ENCODE measurements around the gene SLC39A10. TPM values are rescaled to one million over a fixed set of nuclear protein-coding genes. Genes with fewer than 3 reads are reported as not detected.

Gene SLC39A10
- total and polyA plus RNA-seq, 2 experiments from 2014 or later: 38.0 to 57.0 TPM

DNA sequence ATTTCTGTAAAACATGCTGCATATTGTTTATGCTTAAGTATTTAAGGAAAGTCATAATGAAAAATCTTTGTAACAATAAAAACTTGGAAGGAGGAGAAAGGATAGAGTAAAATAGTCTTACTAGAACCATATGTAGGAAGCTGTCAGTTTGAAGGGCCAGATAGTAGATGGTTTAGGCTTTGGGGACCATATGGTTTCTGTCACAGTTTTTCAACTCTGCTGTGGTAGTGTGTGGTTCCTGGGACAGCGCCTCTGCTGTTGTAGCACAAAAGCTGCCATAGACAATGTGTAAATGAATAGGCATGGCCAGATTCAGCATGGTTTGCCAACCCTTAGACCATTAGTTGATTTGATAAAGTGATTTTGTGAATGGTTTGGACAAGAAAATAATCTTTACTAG is 75.5 kb downstream of the SLC39A10 start:
- no peak overlapping the region for H3K4me3 ChIP-seq
- no peaks in the 10 kb centered on the region for H3K4me1 ChIP-seq (ENCODE audit: low read depth)
- peak; percentile 1 to 20 for DNase-seq (ENCODE audit: low read depth in 1 of 2, low spot score in 1 of 2)
- no peak overlapping the region for H3K27ac ChIP-seq
- TF ChIP-seq, protein P1, sequence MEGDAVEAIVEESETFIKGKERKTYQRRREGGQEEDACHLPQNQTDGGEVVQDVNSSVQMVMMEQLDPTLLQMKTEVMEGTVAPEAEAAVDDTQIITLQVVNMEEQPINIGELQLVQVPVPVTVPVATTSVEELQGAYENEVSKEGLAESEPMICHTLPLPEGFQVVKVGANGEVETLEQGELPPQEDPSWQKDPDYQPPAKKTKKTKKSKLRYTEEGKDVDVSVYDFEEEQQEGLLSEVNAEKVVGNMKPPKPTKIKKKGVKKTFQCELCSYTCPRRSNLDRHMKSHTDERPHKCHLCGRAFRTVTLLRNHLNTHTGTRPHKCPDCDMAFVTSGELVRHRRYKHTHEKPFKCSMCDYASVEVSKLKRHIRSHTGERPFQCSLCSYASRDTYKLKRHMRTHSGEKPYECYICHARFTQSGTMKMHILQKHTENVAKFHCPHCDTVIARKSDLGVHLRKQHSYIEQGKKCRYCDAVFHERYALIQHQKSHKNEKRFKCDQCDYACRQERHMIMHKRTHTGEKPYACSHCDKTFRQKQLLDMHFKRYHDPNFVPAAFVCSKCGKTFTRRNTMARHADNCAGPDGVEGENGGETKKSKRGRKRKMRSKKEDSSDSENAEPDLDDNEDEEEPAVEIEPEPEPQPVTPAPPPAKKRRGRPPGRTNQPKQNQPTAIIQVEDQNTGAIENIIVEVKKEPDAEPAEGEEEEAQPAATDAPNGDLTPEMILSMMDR (IDR thresholded peaks at IDR 0.05; ENCODE audit: low read depth, low read length): peak; percentile 8
- no peaks in the 10 kb centered on the region for H3K27me3 ChIP-seq
- H3K9me3 ChIP-seq (ENCODE audit: low read depth): no peaks in the 10 kb centered on the region
- H3K36me3 ChIP-seq: peaks cover 26% of the 10 kb centered on the region

DNA sequence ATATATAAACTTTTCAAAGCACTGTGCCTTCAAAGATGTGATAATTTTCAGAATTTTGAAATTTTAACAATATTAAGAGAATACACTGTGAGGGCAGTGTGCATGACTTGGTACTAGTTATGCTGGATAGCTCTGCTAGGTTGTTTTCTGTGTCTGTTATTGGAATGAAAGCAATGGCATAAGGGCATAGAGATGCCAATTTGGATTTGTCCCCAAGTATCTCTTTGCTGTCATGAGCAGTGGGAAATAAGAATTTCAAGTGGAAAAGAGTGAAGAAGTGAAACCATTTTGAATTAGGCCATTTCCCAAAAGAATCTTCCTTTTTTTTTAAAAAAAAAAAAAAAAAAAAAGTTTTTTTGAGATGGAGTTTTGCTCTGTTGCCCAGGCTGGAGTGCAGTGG is 76.8 kb downstream of the SLC39A10 start:
- Histone ChIP-seq H3K4me3 (no peak overlapping the region), H3K9me3 (ENCODE audit: low read depth) (no peaks in the 10 kb centered on the region), H3K27ac (no peak overlapping the region), H3K4me1 (ENCODE audit: low read depth) (no peaks in the 10 kb centered on the region), H3K27me3 (no peaks in the 10 kb centered on the region), H3K36me3 (peaks cover 19% of the 10 kb centered on the region)
- DNase-seq (ENCODE audit: low read depth in 1 of 2, low spot score in 1 of 2): no peak
- TF ChIP-seq, protein P1 (IDR thresholded peaks at IDR 0.05; ENCODE audit: low read depth, low read length): no peak

DNA sequence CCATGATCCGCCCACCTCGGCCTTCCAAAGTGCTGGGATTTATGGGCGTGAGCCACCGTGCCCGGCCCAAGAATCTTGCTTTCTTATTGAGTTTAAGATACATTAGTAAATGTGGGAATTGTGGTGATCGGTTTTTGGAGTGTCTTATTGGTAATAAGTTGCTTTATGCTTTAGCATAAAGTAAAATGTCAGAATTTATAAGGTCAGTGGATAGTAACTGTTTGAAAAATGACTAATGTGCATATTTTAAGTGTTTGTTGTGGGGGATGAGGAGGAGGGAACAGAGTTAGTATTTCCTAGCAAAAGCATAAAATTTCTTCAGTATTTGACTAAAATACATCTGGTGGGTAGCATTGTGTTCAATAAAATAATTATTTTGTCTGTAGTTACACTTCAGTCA is 77.4 kb downstream of the SLC39A10 start:
- Histone ChIP-seq H3K4me1 (ENCODE audit: low read depth) (no peaks in the 10 kb centered on the region), H3K9me3 (ENCODE audit: low read depth) (no peaks in the 10 kb centered on the region), H3K4me3 (no peak overlapping the region), H3K27me3 (no peaks in the 10 kb centered on the region), H3K36me3 (peaks cover 15% of the 10 kb centered on the region), H3K27ac (no peak overlapping the region)
- TF ChIP-seq, protein P1 (IDR thresholded peaks at IDR 0.05; ENCODE audit: low read depth, low read length): no peak
- no peak for DNase-seq (ENCODE audit: low read depth in 1 of 2, low spot score in 1 of 2)

DNA sequence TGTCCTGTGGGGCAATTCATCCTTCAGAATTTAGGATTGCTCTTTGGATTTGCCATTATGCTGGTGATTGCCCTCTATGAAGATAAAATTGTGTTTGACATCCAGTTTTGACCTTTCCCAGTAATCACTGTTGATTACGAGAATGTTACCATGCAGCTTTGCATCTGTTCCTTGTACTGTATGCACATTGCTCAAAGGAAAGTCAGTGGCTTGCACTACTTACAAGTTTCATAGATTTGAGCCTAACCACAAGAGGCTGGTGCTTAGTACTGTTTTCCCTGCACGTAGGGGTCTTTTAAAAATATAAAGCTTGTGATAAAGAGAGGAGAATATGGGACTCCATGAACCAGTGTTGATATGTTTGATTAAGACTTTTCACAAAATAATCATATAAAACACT is 77.9 kb downstream of the SLC39A10 start:
- H3K27ac ChIP-seq: no peak overlapping the region
- no peak overlapping the region for H3K4me3 ChIP-seq
- H3K27me3 ChIP-seq: no peaks in the 10 kb centered on the region
- no peaks in the 10 kb centered on the region for H3K4me1 ChIP-seq (ENCODE audit: low read depth)
- TF ChIP-seq, protein P1 (IDR thresholded peaks at IDR 0.05; ENCODE audit: low read depth, low read length): no peak
- no peak for DNase-seq (ENCODE audit: low read depth in 1 of 2, low spot score in 1 of 2)
- no peaks in the 10 kb centered on the region for H3K9me3 ChIP-seq (ENCODE audit: low read depth)
- peaks cover 12% of the 10 kb centered on the region for H3K36me3 ChIP-seq

DNA sequence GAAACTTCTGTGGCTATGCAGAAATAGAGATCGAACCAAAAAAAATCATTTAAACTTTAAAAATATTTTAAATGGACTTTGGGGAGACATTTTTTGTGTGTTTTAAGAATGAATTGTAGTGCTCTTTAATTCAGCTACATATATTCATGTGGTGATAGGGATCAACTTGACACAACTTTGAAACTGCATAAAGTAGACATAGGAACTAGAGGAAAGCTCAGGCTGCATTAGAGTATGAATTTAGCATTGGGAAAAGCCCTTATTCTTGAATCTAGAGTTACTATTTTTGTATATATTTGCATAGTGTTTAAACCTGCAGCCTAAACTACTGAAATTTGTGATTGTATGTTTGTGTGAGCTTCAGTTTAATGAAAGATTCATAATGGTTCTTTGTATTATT is 78.3 kb downstream of the SLC39A10 start:
- no peak for DNase-seq (ENCODE audit: low read depth in 1 of 2, low spot score in 1 of 2)
- H3K4me1 ChIP-seq (ENCODE audit: low read depth): no peaks in the 10 kb centered on the region
- H3K9me3 ChIP-seq (ENCODE audit: low read depth): no peaks in the 10 kb centered on the region
- no peaks in the 10 kb centered on the region for H3K27me3 ChIP-seq
- TF ChIP-seq, protein P1 (IDR thresholded peaks at IDR 0.05; ENCODE audit: low read depth, low read length): no peak
- peaks cover 12% of the 10 kb centered on the region for H3K36me3 ChIP-seq
- H3K27ac ChIP-seq: no peak overlapping the region
- H3K4me3 ChIP-seq: no peak overlapping the region

Data from cardiac muscle cell (in vitro differentiated cells and primary cell).